OCI-LY3 (cell line): ENCODE measurements around the gene DNAJC5.
"Not testable (repeated sequence)": the region's sequence is repeated elsewhere in the genome, so short reads cannot be mapped to it uniquely, and the experiment has no call there.

Experiments used
- H2AFZ ChIP-seq: fragments of 200-600, 300-600 bp; shearing (Covaris generic); 2 replicates; pipeline ENCODE4 v1.6.0; 2014; ENCODE audit warnings: antibody characterized with exemption, low read depth, low read length
- H3K27ac ChIP-seq: fragments of 200-600, 300-600 bp; sonication (generic); 2 replicates; pipeline ENCODE4 v1.5.1; 2014; ENCODE audit warnings: mild to moderate bottlenecking, low read length, moderate library complexity, mixed read lengths
- H3K27me3 ChIP-seq: fragments of 200-600, 300-600 bp; sonication (generic); 2 replicates; pipeline ENCODE4 v1.6.1; 2014; ENCODE audit warnings: low read depth, low read length, mixed read lengths
- H3K36me3 ChIP-seq: fragments of 200-600, 300-600 bp; sonication (generic); replicated peaks from 2 replicates; pipeline ENCODE3; 2014; ENCODE audit warnings: low read depth, low read length, mixed read lengths
- H3K4me1 ChIP-seq: fragments of 300-600, 200-600 bp; sonication (generic); 2 replicates; pipeline ENCODE4 v1.6.1; 2014; ENCODE audit warnings: low read length, mixed read lengths
- H3K4me2 ChIP-seq: fragments of 200-600, 300-600 bp; sonication (generic); 2 replicates; pipeline ENCODE4 v1.6.1; 2014; ENCODE audit warnings: low read length, mixed read lengths
- H3K4me3 ChIP-seq: fragments of 300-600, 200-600 bp; sonication (generic); 2 replicates; pipeline ENCODE4 v1.5.1; 2014; ENCODE audit warnings: antibody characterized with exemption, mild to moderate bottlenecking, low read length, moderate library complexity
- H3K79me2 ChIP-seq: fragments of 300-600, 200-600 bp; shearing (Covaris generic); 2 replicates; pipeline ENCODE4 v1.6.1; 2014; ENCODE audit warnings: mild to moderate bottlenecking, low read length, mixed read lengths
- H3K9ac ChIP-seq: fragments of 300-600, 200-600 bp; shearing (Covaris generic); 2 replicates; pipeline ENCODE4 v1.6.0; 2014; ENCODE audit warnings: mild to moderate bottlenecking, low read length, moderate library complexity
- H3K9me3 ChIP-seq: fragments of 200-600, 300-600 bp; shearing (Covaris generic); 2 replicates; pipeline ENCODE4 v1.6.1; 2014; ENCODE audit warnings: low read length, mixed read lengths; ENCODE audit not compliant: insufficient read depth
- H4K20me1 ChIP-seq: fragments of 200-600, 300-600 bp; sonication (generic); 2 replicates; pipeline ENCODE4 v1.6.1; 2016; ENCODE audit warnings: low read length, mixed read lengths; ENCODE audit not compliant: insufficient read depth
- EZH2phosphoT487 ChIP-seq: fragments of 200-600 bp; shearing (Covaris generic); IDR thresholded peaks from 2 replicates; pipeline ENCODE4 v1.6.1; 2018; ENCODE audit warnings: antibody characterized with exemption, mixed run types, low read depth
- TF ChIP-seq, protein P1 (sequence below): fragments of 200-600, 300-600 bp; sonication (generic); IDR thresholded peaks from 2 replicates; pipeline ENCODE4 v1.5.1; 2014; ENCODE audit warnings: antibody characterized with exemption, low read length, low read depth

Gene DNAJC5

DNA sequence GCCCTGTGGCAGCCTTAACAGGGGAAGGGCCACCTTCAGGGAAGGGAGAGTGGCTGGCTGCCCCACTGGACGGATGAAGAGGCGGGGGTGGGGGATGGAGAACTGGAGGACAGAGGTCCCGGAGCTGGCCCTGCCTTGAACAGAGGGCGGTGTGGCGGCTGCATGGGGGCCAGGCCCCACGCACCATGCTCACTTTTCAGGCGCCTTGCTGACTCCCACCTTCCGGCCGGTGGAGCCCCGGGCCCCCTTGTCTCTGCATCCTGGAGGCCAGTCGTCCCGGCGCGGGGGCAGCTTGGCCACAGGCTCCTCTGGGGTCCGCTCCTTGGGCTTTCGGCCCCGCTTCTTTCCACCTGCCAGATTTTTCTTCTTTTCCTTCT, 64.8 kb downstream of the DNAJC5 start:
- H3K4me1 ChIP-seq: peaks cover 15% of the 10 kb centered on the region

DNA sequence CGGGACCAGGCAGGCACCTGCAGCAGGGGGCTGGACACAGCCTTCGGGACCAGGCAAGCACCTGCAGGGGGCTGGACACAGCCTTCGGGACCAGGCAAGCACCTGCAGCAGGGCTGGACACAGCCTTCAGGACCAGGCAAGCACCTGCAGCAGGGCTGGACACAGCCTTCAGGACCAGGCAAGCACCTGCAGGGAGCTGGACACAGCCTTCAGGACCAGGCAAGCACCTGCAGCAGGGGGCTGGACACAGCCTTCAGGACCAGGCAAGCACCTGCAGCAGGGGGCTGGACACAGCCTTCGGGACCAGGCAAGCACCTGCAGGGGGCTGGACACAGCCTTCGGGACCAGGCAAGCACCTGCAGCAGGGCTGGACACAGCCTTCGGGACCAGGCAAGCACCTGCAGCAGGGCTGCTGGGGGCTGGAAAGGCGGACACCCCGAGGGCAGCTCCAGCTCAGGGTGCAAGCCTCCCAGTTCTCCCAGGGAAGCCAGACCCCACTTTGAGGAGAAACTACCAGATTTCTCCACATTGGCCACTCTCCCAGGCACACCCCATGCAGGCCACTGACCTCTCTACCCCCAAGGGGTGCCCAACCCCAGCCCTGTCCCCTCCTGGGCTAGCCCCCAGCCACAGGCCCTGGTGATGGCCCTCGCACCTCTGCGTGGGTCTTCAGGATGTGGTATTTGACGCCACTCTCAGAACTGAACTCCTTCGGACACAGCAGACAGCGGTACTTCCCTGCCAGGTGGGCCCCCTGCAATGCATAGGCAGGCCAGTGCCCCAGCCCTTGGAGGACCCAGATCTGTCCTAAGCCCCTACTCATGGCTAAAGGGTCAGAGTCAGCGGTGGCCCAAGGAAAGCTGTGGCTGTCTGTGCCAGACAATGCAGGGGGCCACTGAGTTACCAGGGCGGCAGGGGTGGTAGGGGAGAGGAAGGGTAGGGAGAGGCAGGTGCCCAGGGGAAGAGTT, 66.0 kb downstream of the DNAJC5 start:
- not testable (repeated sequence) for H3K9me3 ChIP-seq, H3K4me2 ChIP-seq, H3K9ac ChIP-seq, H3K79me2 ChIP-seq, H2AFZ ChIP-seq, H3K27me3 ChIP-seq, H3K4me3 ChIP-seq, H3K27ac ChIP-seq, H4K20me1 ChIP-seq
- H3K36me3 ChIP-seq: peaks cover 11% of the 10 kb centered on the region
- peaks cover 12% of the 10 kb centered on the region for H3K4me1 ChIP-seq

More for the DNA sequence above, 64.8 kb downstream of the DNAJC5 start:
- H3K36me3 ChIP-seq: peaks cover 12% of the 10 kb centered on the region
- H3K4me2 ChIP-seq: no peak overlapping the region
- peaks cover 1% of the 10 kb centered on the region for H4K20me1 ChIP-seq
- H3K79me2 ChIP-seq: peaks cover 15% of the 10 kb centered on the region
- no peaks in the 10 kb centered on the region for H3K9me3 ChIP-seq
- no peak overlapping the region for H3K27ac ChIP-seq
- H3K4me3 ChIP-seq: no peak overlapping the region
- H3K27me3 ChIP-seq: no peaks in the 10 kb centered on the region
- no peak for TF ChIP-seq EZH2phosphoT487
- TF ChIP-seq, protein P1, sequence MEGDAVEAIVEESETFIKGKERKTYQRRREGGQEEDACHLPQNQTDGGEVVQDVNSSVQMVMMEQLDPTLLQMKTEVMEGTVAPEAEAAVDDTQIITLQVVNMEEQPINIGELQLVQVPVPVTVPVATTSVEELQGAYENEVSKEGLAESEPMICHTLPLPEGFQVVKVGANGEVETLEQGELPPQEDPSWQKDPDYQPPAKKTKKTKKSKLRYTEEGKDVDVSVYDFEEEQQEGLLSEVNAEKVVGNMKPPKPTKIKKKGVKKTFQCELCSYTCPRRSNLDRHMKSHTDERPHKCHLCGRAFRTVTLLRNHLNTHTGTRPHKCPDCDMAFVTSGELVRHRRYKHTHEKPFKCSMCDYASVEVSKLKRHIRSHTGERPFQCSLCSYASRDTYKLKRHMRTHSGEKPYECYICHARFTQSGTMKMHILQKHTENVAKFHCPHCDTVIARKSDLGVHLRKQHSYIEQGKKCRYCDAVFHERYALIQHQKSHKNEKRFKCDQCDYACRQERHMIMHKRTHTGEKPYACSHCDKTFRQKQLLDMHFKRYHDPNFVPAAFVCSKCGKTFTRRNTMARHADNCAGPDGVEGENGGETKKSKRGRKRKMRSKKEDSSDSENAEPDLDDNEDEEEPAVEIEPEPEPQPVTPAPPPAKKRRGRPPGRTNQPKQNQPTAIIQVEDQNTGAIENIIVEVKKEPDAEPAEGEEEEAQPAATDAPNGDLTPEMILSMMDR: no peak
- H3K9ac ChIP-seq: no peak overlapping the region
- H2AFZ ChIP-seq: no peak overlapping the region

- H4K20me1 ChIP-seq: no peaks in the 10 kb centered on the region
- H3K27me3 ChIP-seq: no peaks in the 10 kb centered on the region
- no peak for TF ChIP-seq EZH2phosphoT487
- TF ChIP-seq, protein P1: no peak
- peaks cover 11% of the 10 kb centered on the region for H3K4me1 ChIP-seq
- no peak overlapping the region for H3K27ac ChIP-seq
- peaks cover 18% of the 10 kb centered on the region for H3K36me3 ChIP-seq
- H2AFZ ChIP-seq: no peak overlapping the region
- no peak overlapping the region for H3K9ac ChIP-seq
- no peaks in the 10 kb centered on the region for H3K79me2 ChIP-seq
- H3K9me3 ChIP-seq: no peaks in the 10 kb centered on the region
- H3K4me2 ChIP-seq: no peak overlapping the region
- H3K4me3 ChIP-seq: no peak overlapping the region
Measured at GRCh38 chr20:63961664-63962425, 66.9 kb downstream of the DNAJC5 start.

DNA sequence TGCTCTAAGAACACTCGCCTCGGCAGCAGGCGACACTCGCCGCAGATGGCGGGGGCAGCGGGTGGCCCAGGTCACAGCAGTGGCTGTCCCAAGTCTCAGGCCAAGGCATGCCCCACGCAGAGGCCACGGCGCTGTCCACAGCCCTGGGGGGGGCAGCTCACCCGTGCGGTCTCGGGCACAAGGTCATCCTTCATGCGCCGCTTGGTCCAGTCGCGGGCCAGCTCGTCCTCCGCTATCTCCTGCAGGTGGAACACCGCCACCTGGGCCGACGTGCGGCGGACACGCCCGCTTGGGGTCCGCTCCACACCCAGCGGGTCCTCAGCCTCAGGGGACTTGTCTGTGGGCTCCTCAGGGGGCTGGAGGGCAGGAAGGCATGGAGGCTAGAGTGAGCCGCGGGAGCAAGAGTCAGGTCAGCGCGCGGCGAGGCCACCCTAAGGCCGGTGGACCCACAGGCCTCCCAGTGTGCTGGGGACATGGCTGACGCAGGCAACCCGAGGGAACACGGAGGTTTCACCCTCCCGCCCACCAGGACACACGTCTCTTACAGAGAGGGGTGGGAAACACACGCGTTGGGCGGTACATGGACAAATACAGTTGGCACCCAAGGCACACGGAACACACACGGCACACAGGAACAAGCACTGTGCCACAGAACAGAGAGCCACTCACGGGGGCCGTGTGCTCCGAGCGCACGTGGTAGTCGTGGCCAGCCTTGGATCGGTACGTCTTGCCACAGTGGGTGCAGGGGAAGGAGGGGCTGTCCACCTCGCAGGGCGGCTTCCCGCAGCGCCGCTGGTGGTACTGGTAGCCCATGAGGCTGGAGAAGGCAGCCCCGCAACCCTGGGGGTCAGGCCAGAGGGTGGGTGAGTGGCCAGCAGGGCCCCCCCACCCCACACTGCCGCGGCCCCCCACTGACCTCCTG, 67.8 kb downstream of the DNAJC5 start:
- Histone ChIP-seq H3K4me3 (no peak overlapping the region), H3K27ac (no peak overlapping the region), H3K9me3 (no peaks in the 10 kb centered on the region), H3K9ac (no peak overlapping the region), H2AFZ (no peak overlapping the region), H3K4me2 (no peak overlapping the region), H3K4me1 (peaks cover 3% of the 10 kb centered on the region; the same call in 1 of the 2 replicates), H4K20me1 (no peaks in the 10 kb centered on the region), H3K36me3 (peaks cover 18% of the 10 kb centered on the region), H3K27me3 (no peaks in the 10 kb centered on the region), H3K79me2 (peaks cover 1% of the 10 kb centered on the region; the same call in 1 of the 2 replicates)
- TF ChIP-seq, protein P1: no peak
- TF ChIP-seq EZH2phosphoT487: no peak
